Liver (tissue), 9 donors: ENCODE measurements around the gene KDM2A. TPM values are rescaled to one million over a fixed set of nuclear protein-coding genes. Genes with fewer than 3 reads are reported as not detected.

Source experiments
- DNase-seq: peaks from one replicate; pipeline ENCODE4 v3.0.0-alpha.2; 2017; ENCODE audit warnings: low spot score
- H3K27ac ChIP-seq, 2 donors: one replicate each; pipeline ENCODE4 v1.7.0; 2013; ENCODE audit warnings: inconsistent platforms in 2 of 2, low read length in 2 of 2, control low read depth in 1 of 2, low read depth in 1 of 2, mild to moderate bottlenecking in 1 of 2
- H3K27me3 ChIP-seq, 4 donors: one replicate each; pipeline versions ENCODE4 v1.6.1 to v1.7.0; 2013; ENCODE audit warnings: low read length in 3 of 4, inconsistent platforms in 1 of 4, mild to moderate bottlenecking in 1 of 4, moderate library complexity in 1 of 4; ENCODE audit not compliant: control insufficient read depth in 4 of 4, insufficient read depth in 4 of 4
- H3K36me3 ChIP-seq, 4 donors: one replicate each; pipeline versions ENCODE4 v1.6.1 to v1.7.0; 2013; ENCODE audit warnings: low read length in 3 of 4, mild to moderate bottlenecking in 3 of 4, low read depth in 1 of 4, moderate library complexity in 1 of 4; ENCODE audit not compliant: control insufficient read depth in 4 of 4, insufficient read depth in 3 of 4
- H3K4me1 ChIP-seq, 4 donors: one replicate each; pipeline versions ENCODE4 v1.6.1 to v1.7.0; 2013; ENCODE audit warnings: low read length in 3 of 4, mild to moderate bottlenecking in 3 of 4, moderate library complexity in 1 of 4; ENCODE audit not compliant: control insufficient read depth in 4 of 4, insufficient read depth in 4 of 4
- H3K4me3 ChIP-seq, 3 donors: one replicate each; pipeline versions ENCODE4 v1.6.1 to v1.7.0; 2013; ENCODE audit warnings: low read length in 3 of 3, control low read depth in 1 of 3, low read depth in 1 of 3, mild to moderate bottlenecking in 1 of 3
- H3K9ac ChIP-seq, 2 donors: one replicate each; pipeline ENCODE4 v1.7.0; 2013; ENCODE audit warnings: low read length in 2 of 2, mild to moderate bottlenecking in 2 of 2, moderate library complexity in 2 of 2, control low read depth in 1 of 2, low read depth in 1 of 2
- H3K9me3 ChIP-seq, 4 donors: one replicate each; pipeline versions ENCODE4 v1.6.1 to v1.7.0; 2013; ENCODE audit warnings: low read length in 3 of 4; ENCODE audit not compliant: control insufficient read depth in 4 of 4
- EGR1 ChIP-seq, 2 donors: IDR thresholded peaks; 2 replicates each; pipeline ENCODE4 v1.6.1; 2016 to 2018; ENCODE audit warnings: antibody characterized with exemption in 2 of 2, low read depth in 2 of 2
- FOXA1 ChIP-seq: IDR thresholded peaks from 2 replicates; pipeline ENCODE4 v1.6.1; 2016; ENCODE audit warnings: antibody characterized with exemption
- GABPA ChIP-seq, 2 donors: IDR thresholded peaks in 1 of 2; conservative IDR thresholded peaks in 1 of 2; 2 replicates each; pipeline ENCODE4 v1.6.1; 2016; ENCODE audit warnings: antibody characterized with exemption in 2 of 2, mild to moderate bottlenecking in 1 of 2, moderate library complexity in 1 of 2
- HNF4A ChIP-seq, 2 donors: conservative IDR thresholded peaks; 2 replicates each; pipeline ENCODE4 v1.6.1; 2016; ENCODE audit warnings: antibody characterized with exemption in 2 of 2, mild to moderate bottlenecking in 2 of 2
- HNF4G ChIP-seq: IDR thresholded peaks from 2 replicates; pipeline ENCODE4 v1.6.1; 2016; ENCODE audit warnings: antibody characterized with exemption
- JUND ChIP-seq, 2 donors: IDR thresholded peaks; 2 replicates each; pipeline ENCODE4 v1.6.1; 2016; ENCODE audit warnings: antibody characterized with exemption in 2 of 2
- NR2F2 ChIP-seq: IDR thresholded peaks from 2 replicates; pipeline ENCODE4 v1.6.1; 2016; ENCODE audit warnings: antibody characterized with exemption
- RAD21 ChIP-seq, 2 donors: IDR thresholded peaks; 2 replicates each; pipeline ENCODE4 v1.6.1; 2016; ENCODE audit warnings: antibody characterized with exemption in 2 of 2, mild to moderate bottlenecking in 2 of 2
- RXRA ChIP-seq, 2 donors: IDR thresholded peaks; 2 replicates each; pipeline ENCODE4 v1.6.1; 2017 to 2018; ENCODE audit warnings: antibody characterized with exemption in 2 of 2, mild to moderate bottlenecking in 1 of 2
- SP1 ChIP-seq: IDR thresholded peaks from 2 replicates; pipeline ENCODE4 v1.6.1; 2018; ENCODE audit warnings: antibody characterized with exemption, mild to moderate bottlenecking
- TAF1 ChIP-seq: conservative IDR thresholded peaks from 2 replicates; pipeline ENCODE4 v1.6.1; 2016; ENCODE audit warnings: antibody characterized with exemption, mild to moderate bottlenecking
- YY1 ChIP-seq: IDR thresholded peaks from 2 replicates; pipeline ENCODE4 v1.6.1; 2016; ENCODE audit warnings: antibody characterized with exemption, mild to moderate bottlenecking
- WGBS: extraction: QIAGEN DNeasy Blood & Tissue Kit; methylation state at CpG from one replicate; pipeline ENCODE4 v1.1.7; 2013; 5-methylcytosine and 5-hydroxymethylcytosine counted together
- polyA plus RNA-seq, 2 donors: library from polyadenylated mRNA; stranded (reverse) in 1 of 2; unstranded in 1 of 2; fragments of 200-250 nt in 1 of 2; fragments of >200 nt in 1 of 2; fragmentation: Nextera tagmentation in 1 of 2; extraction: Ambion mirVana in 1 of 2; gene quantifications; one replicate each; pipeline versions ENCODE4 v1.2.1 to v1.2.3, GENCODE V29; 2013 to 2015
- total RNA-seq, 2 donors: library from RNA; depleted of rRNA; stranded (reverse); fragments of >200 nt; gene quantifications; one replicate each; pipeline ENCODE4 v1.2.3, GENCODE V29; 2014
- TF ChIP-seq, protein P1 (sequence below): IDR thresholded peaks from 2 replicates; pipeline ENCODE4 v1.6.1; 2016; ENCODE audit warnings: antibody characterized with exemption
- TF ChIP-seq, protein P2 (sequence below): IDR thresholded peaks from 2 replicates; pipeline ENCODE4 v1.6.1; 2016; ENCODE audit warnings: antibody characterized with exemption, mild to moderate bottlenecking
- TF ChIP-seq, protein P3 (sequence below): fragments of 150-350 bp; IDR thresholded peaks from 2 replicates; pipeline ENCODE4 v1.5.1; 2017; ENCODE audit warnings: improper control_type of control experiment, low read depth, low read length; ENCODE audit not compliant: missing input control
- TF ChIP-seq, protein P4 (sequence below): IDR thresholded peaks from 2 replicates; pipeline ENCODE4 v1.6.1; 2016; ENCODE audit warnings: antibody characterized with exemption
- donor health status: healthy.
- donor health status: healthy.
- donor health status: healthy.
- donor health status: healthy.
- donor health status: healthy.

The KDM2A gene
- total and polyA plus RNA-seq, 4 donors, result 8.3 to 44.9 (median 22.4) TPM

GRCh38 chr11:67194096-67194495 lies 75.0 kb downstream of the KDM2A start:
- Histone ChIP-seq H3K4me3 (no peak overlapping the region), H3K27me3 (no peaks in the 10 kb centered on the region), H3K9ac (no peak overlapping the region), H3K27ac (no peak overlapping the region), H3K9me3 (no peaks in the 10 kb centered on the region), H3K4me1 (peaks cover 0 to 5% (median 0%) of the 10 kb centered on the region in 4 donors), H3K36me3 (peaks cover 0 to 12% (median 1%) of the 10 kb centered on the region in 4 donors)
- 95% methylated on average over 2 of the region's 2 CpGs for WGBS
- TF ChIP-seq NR2F2 (no peak), SP1 (no peak), TAF1 (no peak), RAD21 (IDR thresholded peaks at IDR 0.05) (no peak), RXRA (IDR thresholded peaks at IDR 0.05) (no peak), HNF4A (conservative IDR thresholded peaks at IDR 0.05) (no peak), EGR1 (IDR thresholded peaks at IDR 0.05; ENCODE audit: low read depth in 2 of 2) (no peak), JUND (IDR thresholded peaks at IDR 0.05) (no peak), GABPA (IDR thresholded peaks at IDR 0.05 in 1 of 2, conservative IDR thresholded peaks at IDR 0.05 in 1 of 2) (no peak), HNF4G (no peak), FOXA1 (no peak), YY1 (no peak)
- TF ChIP-seq, protein P1, sequence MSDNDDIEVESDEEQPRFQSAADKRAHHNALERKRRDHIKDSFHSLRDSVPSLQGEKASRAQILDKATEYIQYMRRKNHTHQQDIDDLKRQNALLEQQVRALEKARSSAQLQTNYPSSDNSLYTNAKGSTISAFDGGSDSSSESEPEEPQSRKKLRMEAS, result no peak
- TF ChIP-seq, protein P2, sequence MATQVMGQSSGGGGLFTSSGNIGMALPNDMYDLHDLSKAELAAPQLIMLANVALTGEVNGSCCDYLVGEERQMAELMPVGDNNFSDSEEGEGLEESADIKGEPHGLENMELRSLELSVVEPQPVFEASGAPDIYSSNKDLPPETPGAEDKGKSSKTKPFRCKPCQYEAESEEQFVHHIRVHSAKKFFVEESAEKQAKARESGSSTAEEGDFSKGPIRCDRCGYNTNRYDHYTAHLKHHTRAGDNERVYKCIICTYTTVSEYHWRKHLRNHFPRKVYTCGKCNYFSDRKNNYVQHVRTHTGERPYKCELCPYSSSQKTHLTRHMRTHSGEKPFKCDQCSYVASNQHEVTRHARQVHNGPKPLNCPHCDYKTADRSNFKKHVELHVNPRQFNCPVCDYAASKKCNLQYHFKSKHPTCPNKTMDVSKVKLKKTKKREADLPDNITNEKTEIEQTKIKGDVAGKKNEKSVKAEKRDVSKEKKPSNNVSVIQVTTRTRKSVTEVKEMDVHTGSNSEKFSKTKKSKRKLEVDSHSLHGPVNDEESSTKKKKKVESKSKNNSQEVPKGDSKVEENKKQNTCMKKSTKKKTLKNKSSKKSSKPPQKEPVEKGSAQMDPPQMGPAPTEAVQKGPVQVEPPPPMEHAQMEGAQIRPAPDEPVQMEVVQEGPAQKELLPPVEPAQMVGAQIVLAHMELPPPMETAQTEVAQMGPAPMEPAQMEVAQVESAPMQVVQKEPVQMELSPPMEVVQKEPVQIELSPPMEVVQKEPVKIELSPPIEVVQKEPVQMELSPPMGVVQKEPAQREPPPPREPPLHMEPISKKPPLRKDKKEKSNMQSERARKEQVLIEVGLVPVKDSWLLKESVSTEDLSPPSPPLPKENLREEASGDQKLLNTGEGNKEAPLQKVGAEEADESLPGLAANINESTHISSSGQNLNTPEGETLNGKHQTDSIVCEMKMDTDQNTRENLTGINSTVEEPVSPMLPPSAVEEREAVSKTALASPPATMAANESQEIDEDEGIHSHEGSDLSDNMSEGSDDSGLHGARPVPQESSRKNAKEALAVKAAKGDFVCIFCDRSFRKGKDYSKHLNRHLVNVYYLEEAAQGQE, result no peak
- TF ChIP-seq, protein P3, sequence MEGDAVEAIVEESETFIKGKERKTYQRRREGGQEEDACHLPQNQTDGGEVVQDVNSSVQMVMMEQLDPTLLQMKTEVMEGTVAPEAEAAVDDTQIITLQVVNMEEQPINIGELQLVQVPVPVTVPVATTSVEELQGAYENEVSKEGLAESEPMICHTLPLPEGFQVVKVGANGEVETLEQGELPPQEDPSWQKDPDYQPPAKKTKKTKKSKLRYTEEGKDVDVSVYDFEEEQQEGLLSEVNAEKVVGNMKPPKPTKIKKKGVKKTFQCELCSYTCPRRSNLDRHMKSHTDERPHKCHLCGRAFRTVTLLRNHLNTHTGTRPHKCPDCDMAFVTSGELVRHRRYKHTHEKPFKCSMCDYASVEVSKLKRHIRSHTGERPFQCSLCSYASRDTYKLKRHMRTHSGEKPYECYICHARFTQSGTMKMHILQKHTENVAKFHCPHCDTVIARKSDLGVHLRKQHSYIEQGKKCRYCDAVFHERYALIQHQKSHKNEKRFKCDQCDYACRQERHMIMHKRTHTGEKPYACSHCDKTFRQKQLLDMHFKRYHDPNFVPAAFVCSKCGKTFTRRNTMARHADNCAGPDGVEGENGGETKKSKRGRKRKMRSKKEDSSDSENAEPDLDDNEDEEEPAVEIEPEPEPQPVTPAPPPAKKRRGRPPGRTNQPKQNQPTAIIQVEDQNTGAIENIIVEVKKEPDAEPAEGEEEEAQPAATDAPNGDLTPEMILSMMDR, result no peak
- TF ChIP-seq, protein P4, sequence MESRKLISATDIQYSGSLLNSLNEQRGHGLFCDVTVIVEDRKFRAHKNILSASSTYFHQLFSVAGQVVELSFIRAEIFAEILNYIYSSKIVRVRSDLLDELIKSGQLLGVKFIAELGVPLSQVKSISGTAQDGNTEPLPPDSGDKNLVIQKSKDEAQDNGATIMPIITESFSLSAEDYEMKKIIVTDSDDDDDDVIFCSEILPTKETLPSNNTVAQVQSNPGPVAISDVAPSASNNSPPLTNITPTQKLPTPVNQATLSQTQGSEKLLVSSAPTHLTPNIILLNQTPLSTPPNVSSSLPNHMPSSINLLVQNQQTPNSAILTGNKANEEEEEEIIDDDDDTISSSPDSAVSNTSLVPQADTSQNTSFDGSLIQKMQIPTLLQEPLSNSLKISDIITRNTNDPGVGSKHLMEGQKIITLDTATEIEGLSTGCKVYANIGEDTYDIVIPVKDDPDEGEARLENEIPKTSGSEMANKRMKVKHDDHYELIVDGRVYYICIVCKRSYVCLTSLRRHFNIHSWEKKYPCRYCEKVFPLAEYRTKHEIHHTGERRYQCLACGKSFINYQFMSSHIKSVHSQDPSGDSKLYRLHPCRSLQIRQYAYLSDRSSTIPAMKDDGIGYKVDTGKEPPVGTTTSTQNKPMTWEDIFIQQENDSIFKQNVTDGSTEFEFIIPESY, result no peak
- DNase-seq, result no peak

DNA sequence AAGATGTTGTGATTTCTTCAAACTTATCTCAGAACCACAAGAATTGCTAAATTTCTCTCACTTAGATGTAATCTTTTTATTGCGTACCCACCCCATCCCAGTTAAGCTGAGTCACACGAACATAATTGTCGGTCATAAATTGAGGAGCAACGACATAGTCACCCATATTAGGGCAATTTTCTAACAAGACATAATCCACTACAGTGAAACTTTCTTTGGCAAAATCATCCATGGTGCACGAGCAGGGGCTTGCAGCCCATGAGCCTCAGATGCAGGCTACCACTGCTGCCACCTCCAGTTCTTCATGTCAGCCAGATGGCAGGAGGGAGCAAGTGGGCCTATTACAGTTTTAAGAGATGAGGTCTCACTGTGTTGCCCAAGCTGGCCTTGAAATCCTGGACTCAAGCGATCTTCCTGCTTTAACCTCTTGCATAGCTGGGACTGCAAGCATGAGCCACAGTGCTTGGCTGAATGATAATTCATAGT lies 77.0 kb downstream of the KDM2A start:
- H3K27ac ChIP-seq, result no peak overlapping the region
- no peak for DNase-seq
- H3K4me1 ChIP-seq, result no peaks in the 10 kb centered on the region
- H3K36me3 ChIP-seq, result peaks cover 0 to 16% (median 3%) of the 10 kb centered on the region in 4 donors
- H3K4me3 ChIP-seq, result no peak overlapping the region
- H3K9ac ChIP-seq, result no peak overlapping the region
- no peaks in the 10 kb centered on the region for H3K9me3 ChIP-seq
- no peaks in the 10 kb centered on the region for H3K27me3 ChIP-seq
- 83% methylated on average over 6 of the region's 6 CpGs for WGBS
- TF ChIP-seq TAF1 (no peak), JUND (IDR thresholded peaks at IDR 0.05) (no peak), RXRA (IDR thresholded peaks at IDR 0.05) (no peak), FOXA1 (no peak), YY1 (no peak)
- TF ChIP-seq, protein P4, result no peak
